GM18951 (cell line): ENCODE measurements around the gene CFAP74.

ENCODE experiments used
- POLR2A ChIP-seq: IDR thresholded peaks from 4 replicates; pipeline ENCODE4 v1.6.1; 2011; ENCODE audit warnings: mild to moderate bottlenecking; ENCODE audit not compliant: insufficient read length, insufficient read depth; ENCODE audit errors: extremely low read depth
- in situ Hi-C: fragments of 300-500 bp; cut with MboI; formaldehyde crosslinking; loops from one replicate; pipeline ENCODE4 v1.12.0; 2022; ENCODE audit warnings: low sequenced_read_pairs, mixed read lengths, inconsistent platforms; ENCODE audit not compliant: unreplicated experiment

CFAP74 gene

DNA sequence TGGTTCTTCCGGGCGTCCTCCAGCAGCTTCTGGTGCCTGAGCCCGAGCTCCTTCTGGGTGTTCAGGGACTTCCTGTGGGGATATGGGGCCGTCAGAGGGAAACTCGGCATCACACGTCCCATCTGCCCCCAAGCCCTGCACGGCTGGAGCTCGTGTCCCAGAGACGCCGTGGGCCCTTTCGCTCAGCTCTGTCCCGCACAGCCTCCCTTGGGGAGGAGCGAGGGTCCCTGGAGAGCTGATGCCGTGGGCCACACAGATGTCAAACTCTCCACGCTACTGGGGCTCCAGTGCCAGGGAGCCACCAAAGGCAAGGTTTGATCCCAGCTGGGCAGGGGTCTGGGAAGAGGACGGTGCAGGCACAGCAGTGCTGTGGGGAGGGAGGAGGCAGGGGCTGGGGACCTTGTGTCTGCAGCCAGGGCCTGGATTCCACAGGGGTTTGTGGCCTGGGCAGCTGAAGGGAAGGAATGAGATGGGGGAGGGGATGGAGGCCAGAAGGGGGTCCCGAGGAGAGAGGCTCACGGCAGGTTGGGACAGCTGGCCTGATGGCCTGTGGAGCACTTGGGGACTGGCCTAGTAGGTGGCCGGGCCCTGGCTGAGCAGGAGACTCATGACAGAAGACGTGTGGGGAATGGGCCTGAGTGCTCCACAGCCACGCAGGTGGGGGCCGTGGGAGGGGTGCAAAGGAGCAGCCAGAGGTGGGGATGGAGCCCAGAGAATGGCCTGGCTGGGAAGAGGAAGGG lies 30.4 kb downstream of the CFAP74 start:
- in situ Hi-C loops: no loop called here
- no peak for TF ChIP-seq POLR2A

DNA sequence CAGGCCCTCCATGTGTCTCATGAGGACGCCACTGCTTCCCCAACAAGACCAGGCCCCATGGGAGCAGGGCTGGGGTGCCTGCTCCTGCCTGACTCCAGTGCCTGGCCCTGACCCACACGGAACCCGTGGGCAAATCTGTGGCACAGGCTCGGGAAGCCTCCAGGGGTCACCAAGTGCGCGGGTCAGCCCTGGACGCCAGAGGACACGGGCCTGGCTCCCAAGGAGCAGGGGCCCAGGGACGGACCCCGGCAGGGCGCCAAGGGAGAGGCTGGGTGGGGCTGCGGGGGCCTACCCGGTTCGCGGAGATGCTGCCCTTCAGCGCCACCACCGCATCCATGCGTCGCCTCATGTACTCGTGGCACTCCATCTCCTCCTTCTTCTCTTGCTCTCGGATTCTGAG lies 31.9 kb downstream of the CFAP74 start:
- in situ Hi-C loops: no loop called here
- TF ChIP-seq POLR2A: no peak

DNA sequence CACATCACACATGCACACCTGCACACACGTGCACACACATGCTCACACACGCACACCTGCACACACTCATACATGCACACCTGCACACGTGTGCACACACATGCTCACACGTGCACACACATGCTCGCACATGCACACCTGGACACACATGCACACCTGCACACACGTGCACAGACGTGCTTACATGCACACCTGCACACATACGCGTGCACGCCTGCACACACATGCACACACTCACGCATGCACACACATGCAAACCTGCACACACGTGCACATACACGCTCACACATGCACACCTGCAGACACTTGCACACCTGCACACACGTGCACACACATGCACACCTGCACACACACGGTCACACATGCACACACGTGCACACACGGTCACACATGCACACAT lies 32.6 kb downstream of the CFAP74 start:
- in situ Hi-C loops: no loop called here
- TF ChIP-seq POLR2A: no peak

DNA sequence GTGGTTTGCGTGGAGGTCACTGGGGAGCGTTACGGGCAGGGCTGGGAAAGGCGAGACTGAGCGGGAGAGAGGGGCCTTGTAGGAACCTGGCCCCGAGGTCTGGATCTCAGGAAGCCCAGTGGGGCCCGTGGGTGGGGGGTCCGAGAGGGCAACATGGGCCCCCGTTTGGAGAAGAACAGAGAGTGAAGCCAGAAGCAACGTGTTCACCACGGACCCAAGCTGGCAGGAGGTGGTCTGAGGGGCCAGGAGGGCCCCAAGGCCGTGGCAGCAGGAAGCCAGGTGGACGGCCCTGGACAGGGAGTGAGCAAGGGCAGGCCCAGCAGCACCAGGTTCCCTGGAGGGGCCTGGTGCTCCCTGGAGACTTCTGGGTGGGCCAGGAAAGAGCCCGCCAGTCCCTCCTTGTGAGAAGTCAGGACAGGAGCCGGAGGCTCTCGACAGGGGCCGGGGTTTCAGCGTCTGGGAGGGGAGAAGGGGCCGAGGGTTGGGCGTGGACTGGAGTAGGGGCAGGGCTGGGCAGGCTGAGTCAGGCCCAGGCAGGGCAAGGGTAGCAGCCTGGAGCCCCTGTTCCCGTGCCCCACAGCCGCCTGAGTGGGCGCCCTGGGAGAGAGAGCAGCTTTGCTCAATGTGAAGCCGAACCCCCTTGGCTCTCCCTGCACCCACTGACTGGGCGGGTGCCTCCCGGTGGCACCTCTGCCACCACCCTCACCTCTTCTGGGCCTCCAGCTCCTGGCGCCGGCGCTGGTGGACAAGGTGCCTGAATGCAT lies 33.5 kb downstream of the CFAP74 start:
- TF ChIP-seq POLR2A: no peak
- in situ Hi-C loops: no loop called here

DNA sequence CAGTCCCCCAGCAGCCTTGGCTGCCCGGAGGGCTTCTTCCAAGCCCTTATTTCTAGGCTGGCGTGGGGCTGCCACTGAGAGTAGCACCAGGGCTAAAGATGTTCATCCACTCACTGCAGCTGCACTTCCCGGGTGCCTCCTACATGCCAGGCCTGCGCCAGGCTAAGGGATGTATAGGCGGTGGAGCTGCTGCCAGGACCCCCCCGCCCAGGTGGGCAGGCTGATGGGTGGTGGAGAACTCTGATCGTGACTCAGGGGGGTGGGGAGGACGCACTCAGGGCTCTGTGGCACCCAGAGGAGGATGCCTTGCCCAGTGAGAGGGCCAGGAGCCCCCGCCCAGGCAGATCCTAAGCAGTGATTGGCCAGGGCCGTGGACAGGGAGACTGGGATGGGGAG lies 34.1 kb downstream of the CFAP74 start:
- in situ Hi-C loops: no loop called here
- TF ChIP-seq POLR2A: no peak

DNA sequence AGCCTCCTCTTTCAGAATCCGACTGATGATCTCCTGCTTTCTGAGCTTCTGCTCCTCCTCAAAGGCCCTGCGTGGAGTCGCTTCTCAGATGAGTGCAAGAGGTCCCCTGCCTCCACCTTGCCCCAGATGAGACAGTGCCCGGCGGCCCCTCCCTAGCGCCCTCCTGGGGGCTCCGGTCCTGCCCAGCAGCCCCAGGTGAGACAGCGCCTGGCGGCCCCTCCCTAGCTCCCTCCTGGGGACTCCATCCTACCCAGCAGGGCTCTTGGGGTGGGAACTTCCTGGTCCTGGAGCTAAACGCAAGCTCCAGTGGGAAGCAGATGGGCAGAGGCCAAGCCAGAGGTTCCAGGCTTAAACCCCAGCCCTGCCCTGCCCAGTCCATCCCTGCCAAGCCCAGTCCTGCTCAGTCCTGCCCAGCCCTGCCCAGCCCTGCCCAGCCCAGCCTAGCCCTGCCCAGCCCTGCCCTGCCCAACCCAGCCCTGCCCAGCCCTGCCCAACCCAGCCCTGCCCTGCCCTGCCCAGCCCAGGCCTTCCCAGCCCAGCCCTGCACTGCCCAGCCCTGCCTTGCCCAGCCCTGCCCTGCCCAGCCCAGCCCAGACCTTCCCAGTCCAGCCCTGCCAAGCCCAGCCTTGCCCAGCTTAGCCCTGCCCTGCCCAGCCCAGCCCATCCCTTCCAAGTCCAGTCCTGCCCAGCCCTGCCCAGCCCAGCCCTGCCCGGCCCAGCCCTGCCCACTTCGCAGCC lies 34.6 kb downstream of the CFAP74 start:
- no peak for TF ChIP-seq POLR2A
- in situ Hi-C loops: no loop called here

DNA sequence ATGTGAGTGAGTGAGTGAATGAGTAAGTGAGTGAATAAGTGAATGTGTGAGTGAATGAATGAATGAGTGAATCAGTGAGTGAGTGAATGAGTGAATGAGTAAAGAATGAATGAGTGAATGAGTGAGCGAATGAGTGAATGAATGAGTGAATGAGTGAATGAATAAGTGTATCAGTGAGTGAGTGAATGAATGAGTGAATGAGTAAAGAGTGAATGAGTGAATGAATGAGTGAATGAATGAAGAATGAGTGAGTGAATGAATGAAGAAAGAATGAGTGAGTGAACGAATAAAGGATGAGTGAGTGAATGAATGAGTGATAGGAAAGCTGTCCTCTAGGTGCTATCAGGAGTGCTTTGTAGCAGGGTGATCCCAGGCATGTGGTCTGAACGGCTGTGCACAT lies 35.7 kb downstream of the CFAP74 start:
- in situ Hi-C loops: no loop called here
- TF ChIP-seq POLR2A: no peak

DNA sequence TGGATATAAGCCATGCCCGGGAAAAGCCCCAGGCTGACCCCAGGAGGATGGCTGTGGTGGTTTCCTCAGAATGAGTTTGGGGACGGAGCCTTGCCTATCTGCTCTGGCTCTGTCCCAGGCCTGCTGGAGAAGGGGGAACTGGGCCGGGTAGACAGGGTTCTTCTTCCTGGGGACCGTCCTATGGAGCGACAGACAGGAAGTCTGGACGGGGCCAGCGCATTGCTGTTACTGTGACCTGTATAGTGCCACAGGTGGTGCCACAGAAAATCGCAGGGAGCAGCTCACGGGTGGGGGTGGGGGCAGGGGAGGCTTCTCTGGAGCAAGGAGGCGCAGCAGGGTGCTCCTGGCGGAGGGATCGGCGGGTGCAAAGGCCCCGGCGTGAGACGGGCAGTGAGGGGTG lies 36.4 kb downstream of the CFAP74 start:
- TF ChIP-seq POLR2A: no peak
- in situ Hi-C loops: no loop called here

DNA sequence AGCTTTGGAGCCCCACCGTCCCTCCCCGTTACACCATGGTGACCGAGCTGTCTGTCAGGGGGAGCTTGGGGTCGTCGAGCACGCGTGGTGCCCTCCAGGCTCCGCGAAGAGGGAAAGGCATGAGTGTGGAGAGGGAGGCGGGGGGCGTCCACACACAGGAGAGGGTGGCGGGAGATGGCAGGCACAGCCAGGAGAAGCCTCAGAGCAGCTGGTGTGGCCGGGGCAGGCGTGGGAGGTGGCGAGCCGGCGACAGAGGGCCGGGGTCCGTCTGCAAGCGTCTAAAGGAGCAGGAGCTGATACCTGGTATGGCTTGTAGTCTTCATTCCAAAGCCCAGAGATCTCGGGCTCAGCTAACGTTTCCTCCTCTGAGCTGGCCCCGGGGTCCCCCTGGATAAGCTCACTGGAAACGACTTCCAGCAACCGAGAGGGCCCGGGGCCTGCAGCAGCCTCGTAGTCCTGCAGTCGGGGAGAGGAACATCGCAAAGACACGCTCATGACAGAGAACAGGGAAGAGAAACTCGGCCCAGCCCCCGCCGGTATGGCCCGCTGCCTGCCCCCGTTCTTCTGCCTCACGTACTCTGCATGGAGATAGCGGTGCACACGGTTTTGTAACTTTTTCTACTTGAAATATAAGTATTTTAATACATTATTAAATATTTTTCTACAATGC lies 37.4 kb downstream of the CFAP74 start:
- in situ Hi-C loops: no loop called here
- TF ChIP-seq POLR2A: no peak

DNA sequence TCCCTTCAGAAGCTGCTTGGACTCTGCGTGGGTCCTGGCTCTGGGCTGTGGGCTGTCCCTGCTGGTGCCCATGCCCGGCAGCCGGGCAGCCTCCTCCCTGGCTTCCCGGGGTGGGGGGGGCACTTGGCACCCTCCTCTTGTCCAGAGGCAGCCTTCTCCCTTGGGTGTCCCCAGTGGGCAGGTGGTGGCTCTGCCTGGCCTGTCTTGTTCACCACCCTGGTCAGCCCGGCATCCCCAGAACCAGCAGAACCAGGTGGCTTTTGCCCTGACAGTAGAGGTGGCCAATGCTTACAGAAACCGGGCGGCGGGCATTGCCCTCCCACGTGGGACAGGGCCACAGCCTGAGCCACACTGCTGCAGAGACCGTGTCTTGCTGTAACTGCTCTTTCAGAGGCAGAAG lies 38.0 kb downstream of the CFAP74 start:
- in situ Hi-C loops: no loop called here

DNA sequence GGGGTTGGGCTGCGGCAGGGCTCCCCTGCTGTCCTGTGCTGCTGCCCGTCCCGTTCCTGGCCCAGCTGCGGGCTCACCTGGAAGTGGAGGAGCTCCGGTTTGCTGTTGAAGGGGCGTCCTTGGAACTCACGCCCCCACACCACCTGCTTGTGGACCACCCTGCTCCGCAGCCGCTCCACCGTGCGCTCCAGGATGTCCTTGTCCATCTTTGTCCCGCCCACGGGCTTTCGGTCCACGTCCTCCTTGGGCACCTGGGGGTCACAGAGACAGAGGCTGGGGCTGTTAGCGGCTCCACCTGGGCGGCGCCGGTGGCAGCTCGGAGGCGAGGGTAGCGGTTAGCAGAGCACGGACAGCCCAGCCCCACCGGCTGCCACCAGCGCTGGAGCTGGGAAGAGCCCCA lies 38.8 kb downstream of the CFAP74 start:
- in situ Hi-C loops: no loop called here

More for the DNA sequence above, 38.0 kb downstream of the CFAP74 start:
- no peak for TF ChIP-seq POLR2A

DNA sequence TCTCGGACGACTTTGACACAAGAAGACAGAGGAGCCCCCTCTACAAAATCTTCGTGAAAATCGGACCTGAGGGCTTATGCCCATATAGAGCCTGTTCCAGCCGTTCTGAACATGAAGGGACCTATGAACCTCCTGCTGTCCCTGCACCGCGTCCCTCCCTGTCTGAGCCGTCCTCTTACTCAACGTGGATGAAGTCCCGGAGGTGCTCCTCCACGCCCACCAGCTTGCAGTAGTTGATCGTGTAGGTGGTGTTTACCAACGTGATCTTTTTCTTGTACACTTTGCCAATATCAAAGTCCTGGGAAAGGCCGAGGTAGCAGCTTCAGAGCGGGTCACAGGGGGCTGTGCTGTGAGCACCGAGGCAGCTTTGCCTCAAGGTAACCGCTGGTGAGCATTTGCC lies 40.0 kb downstream of the CFAP74 start:
- in situ Hi-C loops: no loop called here
- TF ChIP-seq POLR2A: no peak

More for the DNA sequence above, 38.8 kb downstream of the CFAP74 start:
- TF ChIP-seq POLR2A: no peak

DNA sequence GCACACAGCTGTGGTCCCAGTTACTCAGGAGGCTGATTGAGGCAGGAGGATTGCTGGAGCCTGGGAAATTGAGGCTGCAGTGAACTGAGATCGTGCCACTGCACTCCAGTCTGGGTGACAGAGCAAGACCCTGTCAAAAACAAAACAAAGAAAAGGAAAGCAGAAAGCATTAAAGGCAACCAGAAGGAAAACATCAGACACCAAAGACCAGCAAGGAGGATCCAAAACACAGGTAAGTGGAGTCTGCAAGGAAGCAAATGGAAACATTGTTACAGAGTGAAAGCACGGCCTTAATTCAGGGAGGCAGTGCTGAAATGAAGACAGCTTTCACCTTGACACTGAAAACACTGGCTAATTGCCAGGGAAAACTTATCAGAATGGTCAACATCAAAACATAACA lies 40.8 kb downstream of the CFAP74 start:
- no peak for TF ChIP-seq POLR2A
- in situ Hi-C loops: no loop called here
